Naive B cell (primary cell): ENCODE measurements around the gene SEPTIN14. TPM values are rescaled to one million over a fixed set of nuclear protein-coding genes. Genes with fewer than 3 reads are reported as not detected.
A peak's percentile ranks its signal among the peaks of the same experiment; 100 is the strongest.
"Not testable (repeated sequence)": the region's sequence is repeated elsewhere in the genome, so short reads cannot be mapped to it uniquely, and the experiment has no call there.

Source experiments
- ATAC-seq, 2 donors: fragments of 150-1000 bp; cut with Tn5 transposase; 2 replicates each; pipeline ENCODE4 v1.10.0; 2021; ENCODE audit warnings: low read depth in 2 of 2, mild to moderate bottlenecking in 2 of 2, moderate library complexity in 2 of 2
- DNase-seq: peaks from one replicate; pipeline ENCODE4 v3.0.0; 2022
- H3K27ac Mint-ChIP-seq, 6 donors: one replicate each; pipeline ENCODE4 v1.8.0; 2020 to 2022; ENCODE audit warnings: mild to moderate bottlenecking in 6 of 6, mixed read lengths in 6 of 6, moderate library complexity in 5 of 6, inconsistent platforms in 2 of 6
- H3K27me3 Mint-ChIP-seq, 3 donors: one replicate each; pipeline ENCODE4 v1.8.0; 2021 to 2022; ENCODE audit warnings: mixed read lengths in 3 of 3, mild to moderate bottlenecking in 1 of 3
- H3K36me3 Mint-ChIP-seq, 2 donors: one replicate each; pipeline ENCODE4 v1.8.0; 2020 to 2022; ENCODE audit warnings: mixed read lengths in 2 of 2, inconsistent platforms in 1 of 2, mild to moderate bottlenecking in 1 of 2
- H3K4me1 Mint-ChIP-seq, 3 donors: one replicate each; pipeline ENCODE4 v1.8.0; 2020 to 2022; ENCODE audit warnings: mixed read lengths in 3 of 3, inconsistent platforms in 1 of 3, mild to moderate bottlenecking in 1 of 3, moderate library complexity in 1 of 3
- H3K4me3 Mint-ChIP-seq, 8 donors: one replicate each; pipeline ENCODE4 v1.8.0; 2020 to 2022; ENCODE audit warnings: mild to moderate bottlenecking in 8 of 8, mixed read lengths in 8 of 8, moderate library complexity in 8 of 8, inconsistent platforms in 2 of 8
- H3K9me3 Mint-ChIP-seq, 7 donors: one replicate each; pipeline ENCODE4 v1.8.0; 2020 to 2022; ENCODE audit warnings: mixed read lengths in 7 of 7, mild to moderate bottlenecking in 5 of 7, inconsistent platforms in 2 of 7, moderate library complexity in 1 of 7
- polyA plus RNA-seq, 6 donors: library from polyadenylated mRNA; unstranded; fragments of 300-500 nt; fragmentation: Illumina TruSeq; gene quantifications; one replicate each; pipeline ENCODE4 v1.2.3, GENCODE V29; 2021; ENCODE audit warnings: low read depth in 6 of 6

SEPTIN14 gene
- polyA plus RNA-seq, 6 donors from 2014 or later: not detected

GRCh38 chr7:55845164-55845563 is 17.4 kb downstream of the SEPTIN14 start:
- not testable (repeated sequence) for H3K4me1 Mint-ChIP-seq, H3K36me3 Mint-ChIP-seq, H3K27ac Mint-ChIP-seq, H3K9me3 Mint-ChIP-seq, H3K27me3 Mint-ChIP-seq, ATAC-seq, H3K4me3 Mint-ChIP-seq, DNase-seq

GRCh38 chr7:55838595-55838994 is 24.0 kb downstream of the SEPTIN14 start:
- Mint-ChIP-seq H3K27ac (no peak overlapping the region), H3K4me3 (no peak overlapping the region), H3K4me1 (no peaks in the 10 kb centered on the region), H3K36me3 (no peaks in the 10 kb centered on the region), H3K27me3 (peaks cover 0 to 11% (median 0%) of the 10 kb centered on the region in 3 donors), H3K9me3 (peaks cover 0 to 5% (median 2%) of the 10 kb centered on the region in 7 donors)
- ATAC-seq (no peak), DNase-seq (no peak)

GRCh38 chr7:55827577-55827976 is 35.0 kb downstream of the SEPTIN14 start:
- H3K27ac Mint-ChIP-seq: no peak overlapping the region
- peaks cover 3 to 13% of the 10 kb centered on the region in 2 donors for H3K36me3 Mint-ChIP-seq
- H3K4me1 Mint-ChIP-seq: no peaks in the 10 kb centered on the region
- ATAC-seq (no peak), DNase-seq (no peak)
- H3K9me3 Mint-ChIP-seq: peaks cover 5 to 82% (median 55%) of the 10 kb centered on the region in 7 donors
- peaks cover 0 to 3% (median 0%) of the 10 kb centered on the region in 3 donors for H3K27me3 Mint-ChIP-seq
- H3K4me3 Mint-ChIP-seq: no peak overlapping the region

- Mint-ChIP-seq H3K9me3 (peaks cover 20 to 42% (median 37%) of the 10 kb centered on the region in 7 donors), H3K4me3 (no peak overlapping the region), H3K36me3 (peaks cover 5 to 16% of the 10 kb centered on the region in 2 donors), H3K27me3 (peaks cover 0 to under 1% (median 0%) of the 10 kb centered on the region in 3 donors), H3K4me1 (no peaks in the 10 kb centered on the region), H3K27ac (no peak overlapping the region)
- DNase-seq: no peak
- ATAC-seq: no peak
These were observed 43.9 kb downstream of the SEPTIN14 start for GRCh38 chr7:55818686-55819085.

GRCh38 chr7:55797260-55797659 is 65.3 kb downstream of the SEPTIN14 start:
- ATAC-seq, H3K4me1 Mint-ChIP-seq, H3K4me3 Mint-ChIP-seq, DNase-seq, H3K27me3 Mint-ChIP-seq: not testable (repeated sequence)
- H3K9me3 Mint-ChIP-seq: peaks cover 3 to 45% (median 28%) of the 10 kb centered on the region in 7 donors
- peak overlapping the region in 1 of 6 donors; percentile 48 for H3K27ac Mint-ChIP-seq
- H3K36me3 Mint-ChIP-seq: peaks cover 4 to 12% of the 10 kb centered on the region in 2 donors

GRCh38 chr7:55794527-55794926 is 68.0 kb downstream of the SEPTIN14 start:
- H3K36me3 Mint-ChIP-seq: peaks cover 4 to 12% of the 10 kb centered on the region in 2 donors
- peaks cover 0 to 4% (median 0%) of the 10 kb centered on the region in 3 donors for H3K27me3 Mint-ChIP-seq
- no peak overlapping the region for H3K27ac Mint-ChIP-seq
- peaks cover 4 to 44% (median 24%) of the 10 kb centered on the region in 7 donors for H3K9me3 Mint-ChIP-seq
- no peaks in the 10 kb centered on the region for H3K4me1 Mint-ChIP-seq
- H3K4me3 Mint-ChIP-seq: no peak overlapping the region
- ATAC-seq (no peak), DNase-seq (no peak)

GRCh38 chr7:55792048-55792447 is 70.5 kb downstream of the SEPTIN14 start:
- Mint-ChIP-seq H3K4me3 (no peak overlapping the region), H3K27me3 (peaks cover 0 to 4% (median 0%) of the 10 kb centered on the region in 3 donors), H3K9me3 (peaks cover 4 to 36% (median 16%) of the 10 kb centered on the region in 7 donors), H3K36me3 (peaks cover 4 to 9% of the 10 kb centered on the region in 2 donors), H3K4me1 (no peaks in the 10 kb centered on the region), H3K27ac (no peak overlapping the region)
- no peak for ATAC-seq
- DNase-seq: no peak

- ATAC-seq (no peak), DNase-seq (no peak)
- Mint-ChIP-seq H3K27ac (no peak overlapping the region), H3K36me3 (peaks cover 0 to 4% of the 10 kb centered on the region in 2 donors), H3K4me1 (no peaks in the 10 kb centered on the region), H3K4me3 (no peak overlapping the region), H3K9me3 (peaks cover 0 to 16% (median 7%) of the 10 kb centered on the region in 7 donors), H3K27me3 (peaks cover 0 to 4% (median 0%) of the 10 kb centered on the region in 3 donors)
These were observed 74.8 kb downstream of the SEPTIN14 start for GRCh38 chr7:55787796-55788195.

GRCh38 chr7:55786901-55787300 is 75.7 kb downstream of the SEPTIN14 start:
- H3K27me3 Mint-ChIP-seq: no peaks in the 10 kb centered on the region
- DNase-seq (no peak), ATAC-seq (no peak)
- H3K4me3 Mint-ChIP-seq: no peak overlapping the region
- H3K27ac Mint-ChIP-seq: no peak overlapping the region
- H3K4me1 Mint-ChIP-seq: no peaks in the 10 kb centered on the region
- H3K36me3 Mint-ChIP-seq: peaks cover 0 to 4% of the 10 kb centered on the region in 2 donors
- H3K9me3 Mint-ChIP-seq: peaks cover 0 to 16% (median 3%) of the 10 kb centered on the region in 7 donors

GRCh38 chr7:55785444-55785843 is 77.1 kb downstream of the SEPTIN14 start:
- H3K4me1 Mint-ChIP-seq, ATAC-seq, H3K36me3 Mint-ChIP-seq, H3K4me3 Mint-ChIP-seq, DNase-seq, H3K27me3 Mint-ChIP-seq, H3K27ac Mint-ChIP-seq: not testable (repeated sequence)
- peaks cover 1 to 11% (median 5%) of the 10 kb centered on the region in 7 donors for H3K9me3 Mint-ChIP-seq

- ATAC-seq (no peak), DNase-seq (no peak)
- Mint-ChIP-seq H3K9me3 (peaks cover 2 to 12% (median 9%) of the 10 kb centered on the region in 7 donors), H3K36me3 (peaks cover 0 to 4% of the 10 kb centered on the region in 2 donors), H3K4me3 (no peak overlapping the region), H3K27me3 (no peaks in the 10 kb centered on the region), H3K27ac (no peak overlapping the region), H3K4me1 (no peaks in the 10 kb centered on the region)
These were observed 78.4 kb downstream of the SEPTIN14 start for GRCh38 chr7:55784151-55784550.

- Mint-ChIP-seq H3K27ac (no peak overlapping the region), H3K27me3 (no peaks in the 10 kb centered on the region), H3K9me3 (peaks cover 1 to 16% (median 8%) of the 10 kb centered on the region in 7 donors), H3K36me3 (no peaks in the 10 kb centered on the region), H3K4me1 (no peaks in the 10 kb centered on the region), H3K4me3 (peak overlapping the region in 1 of 8 donors; percentile 40)
- ATAC-seq (no peak), DNase-seq (no peak)
These were observed 83.9 kb downstream of the SEPTIN14 start for GRCh38 chr7:55778631-55779030.

- Mint-ChIP-seq H3K9me3 (peaks cover 0 to 19% (median 9%) of the 10 kb centered on the region in 7 donors), H3K4me1 (no peaks in the 10 kb centered on the region), H3K36me3 (no peaks in the 10 kb centered on the region), H3K27me3 (no peaks in the 10 kb centered on the region), H3K4me3 (no peak overlapping the region), H3K27ac (no peak overlapping the region)
- DNase-seq (no peak), ATAC-seq (no peak)
These were observed 86.4 kb downstream of the SEPTIN14 start for GRCh38 chr7:55776196-55776595.

- Mint-ChIP-seq H3K4me3 (no peak overlapping the region), H3K9me3 (peaks cover 0 to 12% (median 5%) of the 10 kb centered on the region in 7 donors), H3K27ac (no peak overlapping the region), H3K4me1 (no peaks in the 10 kb centered on the region), H3K36me3 (no peaks in the 10 kb centered on the region), H3K27me3 (no peaks in the 10 kb centered on the region)
- DNase-seq: no peak
- no peak for ATAC-seq
These were observed 87.5 kb downstream of the SEPTIN14 start for GRCh38 chr7:55775051-55775420.
